ENCODE data around the gene TJP1.

- TF ChIP-seq, protein P1, sequence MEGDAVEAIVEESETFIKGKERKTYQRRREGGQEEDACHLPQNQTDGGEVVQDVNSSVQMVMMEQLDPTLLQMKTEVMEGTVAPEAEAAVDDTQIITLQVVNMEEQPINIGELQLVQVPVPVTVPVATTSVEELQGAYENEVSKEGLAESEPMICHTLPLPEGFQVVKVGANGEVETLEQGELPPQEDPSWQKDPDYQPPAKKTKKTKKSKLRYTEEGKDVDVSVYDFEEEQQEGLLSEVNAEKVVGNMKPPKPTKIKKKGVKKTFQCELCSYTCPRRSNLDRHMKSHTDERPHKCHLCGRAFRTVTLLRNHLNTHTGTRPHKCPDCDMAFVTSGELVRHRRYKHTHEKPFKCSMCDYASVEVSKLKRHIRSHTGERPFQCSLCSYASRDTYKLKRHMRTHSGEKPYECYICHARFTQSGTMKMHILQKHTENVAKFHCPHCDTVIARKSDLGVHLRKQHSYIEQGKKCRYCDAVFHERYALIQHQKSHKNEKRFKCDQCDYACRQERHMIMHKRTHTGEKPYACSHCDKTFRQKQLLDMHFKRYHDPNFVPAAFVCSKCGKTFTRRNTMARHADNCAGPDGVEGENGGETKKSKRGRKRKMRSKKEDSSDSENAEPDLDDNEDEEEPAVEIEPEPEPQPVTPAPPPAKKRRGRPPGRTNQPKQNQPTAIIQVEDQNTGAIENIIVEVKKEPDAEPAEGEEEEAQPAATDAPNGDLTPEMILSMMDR (IDR thresholded peaks at IDR 0.05): no peak
- TF ChIP-seq POLR2A (IDR thresholded peaks at IDR 0.05): no peak
Observed at GRCh38 chr15:29759596-29759995, 62.7 kb downstream of the TJP1 start.
